Measurements from ENCODE around the gene FOXJ2. TPM values are rescaled to one million over a fixed set of nuclear protein-coding genes. Genes with fewer than 3 reads are reported as not detected.

The FOXJ2 gene
- total RNA-seq, 1 experiment from 2014 or later, result 5.5 TPM

GRCh38 chr12:8033153-8034044, 883 bp downstream of the FOXJ2 start:
- H3K23ac ChIP-seq (ENCODE audit: insufficient read length, low read depth, low read length), result no peak overlapping the region
- H2AFZ ChIP-seq (ENCODE audit: low read length), result no peak overlapping the region
- no peaks in the 10 kb centered on the region; the same call in 1 of the 2 replicates for H3K79me2 ChIP-seq (ENCODE audit: insufficient read depth, low read length)
- H2BK12ac ChIP-seq (ENCODE audit: insufficient read length, low read depth, low read length), result no peak overlapping the region
- no peak overlapping the region for H2AK5ac ChIP-seq (ENCODE audit: insufficient read length, low read length)
- H3K9ac ChIP-seq (ENCODE audit: extremely low read depth, insufficient read length, low read length), result peak overlapping the region; percentile 51
- H3K23me2 ChIP-seq (ENCODE audit: insufficient read length, low read depth, low read length, poor library complexity, severe bottlenecking), result peaks cover 11% of the 10 kb centered on the region
- H2BK120ac ChIP-seq (ENCODE audit: low read depth, low read length, poor library complexity, severe bottlenecking), result no peak overlapping the region
- TF ChIP-seq CTCF (conservative IDR thresholded peaks at IDR 0.05), result no peak
- H3K79me1 ChIP-seq (ENCODE audit: insufficient read depth, low read depth, low read length, poor library complexity, severe bottlenecking), result no peaks in the 10 kb centered on the region
- no peak overlapping the region for H3K27ac ChIP-seq (ENCODE audit: insufficient read length, low read depth, low read length)
- no peak overlapping the region; the same call in 1 of the 2 replicates for H3K14ac ChIP-seq (ENCODE audit: insufficient read depth, low read length)
- no peak overlapping the region for H4K8ac ChIP-seq (replicated peaks; ENCODE audit: insufficient read length, low read depth, low read length)
- H2BK15ac ChIP-seq (ENCODE audit: low read depth, low read length), result no peak overlapping the region
- H3K4me2 ChIP-seq (ENCODE audit: insufficient read depth, insufficient read length, low read length), result peak overlapping the region; percentile 71
- H4K5ac ChIP-seq (ENCODE audit: insufficient read length, low read depth, low read length), result no peak overlapping the region
- no peaks in the 10 kb centered on the region for H4K20me1 ChIP-seq (ENCODE audit: control insufficient read depth, insufficient read depth, insufficient read length)
- peaks cover 50 to 57% of the 10 kb centered on the region in 2 experiments for H3K4me1 Mint-ChIP-seq
- H3K27ac Mint-ChIP-seq, result peak overlapping the region; percentile 23 to 84 (median 49); a peak in 3 of 7 replicates
- no CpG with 5 or more reads among the region's 17 CpGs for WGBS (ENCODE audit: extremely low coverage, insufficient read length, low lambda C conversion rate)
- no peak overlapping the region for H3K4ac ChIP-seq (ENCODE audit: low read depth, low read length)
- H3K4me3 Mint-ChIP-seq, result peak overlapping the region; percentile 77 to 91
- peak overlapping the region; percentile 36 for H3K18ac ChIP-seq (ENCODE audit: insufficient read length, low read depth, low read length)
- H4K91ac ChIP-seq (ENCODE audit: insufficient read length, low read depth, low read length), result no peak overlapping the region
- no peak overlapping the region for H2BK5ac ChIP-seq (ENCODE audit: insufficient read length, low read length)
- H3K27me3 ChIP-seq (ENCODE audit: insufficient read depth, low read length), result no peaks in the 10 kb centered on the region
- no peak overlapping the region for H2BK20ac ChIP-seq (ENCODE audit: low read depth, low read length, poor library complexity, severe bottlenecking)
- H3K27me3 Mint-ChIP-seq (ENCODE audit: low read depth), result peaks cover 8% of the 10 kb centered on the region
- peak; percentile 85 for DNase-seq
- no peak overlapping the region for H3T11ph ChIP-seq (ENCODE audit: low read length)
- H3K36me3 Mint-ChIP-seq (ENCODE audit: insufficient read depth in 1 of 3, low read depth in 3 of 3), result no peaks in the 10 kb centered on the region; a peak in 1 of 7 replicates
- H3K4me1 ChIP-seq (ENCODE audit: insufficient read depth, low read length), result peaks cover 25% of the 10 kb centered on the region; the same call in 1 of the 2 replicates
- no peaks in the 10 kb centered on the region for H3K9me3 Mint-ChIP-seq
- no peaks in the 10 kb centered on the region for H3K9me3 ChIP-seq (ENCODE audit: control insufficient read depth, low read depth, low read length)
- no peak overlapping the region for H3K56ac ChIP-seq (ENCODE audit: insufficient read length, low read depth, low read length)

All from H9 (cell line).